NCI-H345 (cell line): ENCODE results near the gene FOXN3.
A peak's percentile ranks its signal among the peaks of the same experiment; 100 is the strongest.

ENCODE experiments used
- DNase-seq: peaks from one replicate; lab custom pipeline; 2025; lab: John Stamatoyannopoulos, UW

Gene FOXN3

GRCh38 chr14:89408907-89409700, 7.9 kb downstream of the FOXN3 start:
- DNase-seq: no peak

DNA sequence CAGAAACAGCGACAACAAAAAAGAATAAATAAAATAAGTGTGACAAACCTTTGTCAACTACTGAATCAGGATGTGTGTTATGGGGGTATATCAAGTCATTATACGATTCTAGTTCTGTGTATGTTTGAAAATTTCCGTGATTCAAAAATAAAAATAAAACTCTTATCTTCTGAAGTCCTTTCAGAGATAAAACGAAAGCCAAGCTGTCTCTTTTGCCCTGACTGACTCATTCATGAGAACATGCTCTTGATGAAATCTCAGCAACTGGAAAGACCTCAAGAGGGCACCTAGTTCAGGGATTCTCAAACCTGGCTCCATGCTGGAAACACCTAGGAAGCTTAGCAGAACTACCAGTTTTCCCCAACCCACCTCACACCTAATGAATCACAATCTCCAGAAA, 9.2 kb downstream of the FOXN3 start:
- DNase-seq: no peak

DNA sequence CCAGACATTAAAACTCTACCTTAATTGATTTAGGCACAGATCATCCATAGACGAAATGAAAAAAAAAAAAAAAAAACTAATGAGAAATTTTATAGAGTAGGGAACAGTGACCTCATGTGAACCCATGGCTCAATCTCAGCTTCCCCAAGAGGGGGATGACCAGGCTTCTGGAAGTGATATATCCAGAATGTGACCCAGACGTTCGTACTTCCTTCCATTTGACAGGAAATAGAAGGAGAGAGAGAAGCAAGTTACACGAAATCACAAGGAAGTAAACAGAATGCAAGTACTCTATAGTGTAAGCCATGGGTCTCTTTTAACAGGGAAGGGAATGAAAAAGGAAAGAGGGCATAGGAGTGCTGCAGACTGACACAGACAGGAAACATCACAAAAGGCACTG, 10.1 kb downstream of the FOXN3 start:
- no peak for DNase-seq

- DNase-seq: no peak
These were observed 10.7 kb downstream of the FOXN3 start for GRCh38 chr14:89406361-89406760.

- no peak for DNase-seq
These were observed 11.3 kb downstream of the FOXN3 start for GRCh38 chr14:89405712-89406111.

GRCh38 chr14:89402363-89402762, 14.7 kb downstream of the FOXN3 start:
- DNase-seq: no peak

DNA sequence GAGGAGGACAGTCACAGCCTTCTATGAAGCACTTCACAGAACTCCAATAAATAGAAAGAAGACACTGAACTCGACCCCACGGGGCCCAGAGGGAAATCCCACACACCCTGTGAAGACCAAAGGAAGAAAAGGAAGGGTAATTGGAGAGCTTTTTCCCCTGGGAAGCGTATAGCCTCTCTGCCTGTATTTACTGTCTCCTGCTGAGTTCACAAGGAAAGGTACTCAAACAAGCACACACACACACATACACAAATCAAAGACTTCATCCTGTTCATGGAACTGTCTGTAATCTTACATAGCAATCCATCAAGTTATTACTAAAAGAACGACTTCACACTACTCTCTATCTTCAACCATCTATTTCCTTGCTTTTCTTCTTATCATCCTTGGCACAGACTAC, 15.3 kb downstream of the FOXN3 start:
- DNase-seq: peak; percentile 27

DNA sequence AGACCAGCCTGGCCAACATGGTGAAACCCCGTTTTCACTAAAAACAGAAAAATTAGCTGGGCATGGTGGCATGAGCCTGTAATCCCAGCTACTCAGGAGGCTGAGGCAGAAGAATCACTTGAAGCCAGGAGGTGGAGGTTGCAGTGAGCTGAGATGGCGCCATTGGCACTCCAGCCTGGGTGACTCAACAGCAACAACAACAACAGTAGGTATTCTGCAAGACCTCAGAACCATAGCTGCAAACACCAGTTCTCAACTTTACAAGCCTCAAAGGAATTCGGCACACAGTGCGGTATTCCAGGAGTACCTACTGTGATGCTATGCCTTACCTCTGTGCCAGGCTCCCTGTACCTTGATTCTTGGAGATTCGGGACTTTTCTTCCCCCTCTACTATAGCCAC, 15.8 kb downstream of the FOXN3 start:
- DNase-seq: no peak

- DNase-seq: no peak
These were observed 16.5 kb downstream of the FOXN3 start for GRCh38 chr14:89400529-89400928.

GRCh38 chr14:89399594-89400068, 17.4 kb downstream of the FOXN3 start:
- peak; percentile 9 for DNase-seq

DNA sequence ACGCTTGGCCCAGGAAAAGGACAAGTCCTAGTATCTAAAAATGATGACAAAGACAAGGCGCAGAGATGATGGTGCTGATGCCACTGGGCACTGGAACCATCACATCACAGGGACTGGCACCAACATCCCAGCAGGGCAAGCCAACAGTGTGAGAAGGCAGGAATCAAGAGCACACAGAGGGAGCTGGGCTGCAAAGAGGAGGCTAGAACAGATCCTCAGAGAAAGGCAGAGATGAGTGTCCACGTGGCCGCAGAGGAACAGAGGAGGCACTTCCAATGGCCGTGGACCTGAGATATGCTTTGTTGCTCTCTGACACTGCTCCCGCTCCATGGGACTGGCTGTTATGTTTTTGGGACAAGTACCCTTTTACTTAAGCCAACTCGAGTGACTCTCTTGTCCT, 17.9 kb downstream of the FOXN3 start:
- DNase-seq: no peak

DNA sequence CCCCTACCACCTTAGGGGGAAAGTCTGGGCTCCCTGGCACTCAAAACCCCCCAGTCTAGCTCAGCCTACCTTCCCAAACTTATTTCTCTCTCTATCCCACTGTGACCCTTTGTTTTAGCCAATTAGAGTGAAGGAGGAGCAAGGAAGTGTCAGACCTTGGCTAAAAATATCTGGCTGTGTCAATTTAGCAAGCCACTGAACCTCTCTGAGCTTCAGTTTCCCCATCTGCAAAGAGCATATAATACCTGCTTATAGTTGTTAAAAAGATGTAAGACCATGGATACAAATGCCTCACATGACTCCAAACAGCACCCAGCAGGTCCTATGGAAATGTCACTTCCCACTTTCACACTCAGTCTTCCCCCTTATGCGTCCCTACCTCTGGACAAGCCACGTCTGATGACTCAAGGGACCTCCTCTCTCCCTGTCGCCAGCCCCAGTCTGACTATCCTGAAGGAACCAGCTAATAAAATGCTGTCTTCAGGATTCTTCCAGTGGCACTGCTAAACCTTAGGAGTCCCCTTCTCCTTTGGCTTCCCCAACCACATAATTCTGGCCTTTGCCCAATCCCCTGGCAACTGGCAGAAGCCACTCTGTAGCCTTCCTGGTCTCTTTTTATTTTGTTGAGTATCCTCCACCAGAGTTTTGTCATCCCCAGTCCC, 19.3 kb downstream of the FOXN3 start:
- DNase-seq: no peak

DNA sequence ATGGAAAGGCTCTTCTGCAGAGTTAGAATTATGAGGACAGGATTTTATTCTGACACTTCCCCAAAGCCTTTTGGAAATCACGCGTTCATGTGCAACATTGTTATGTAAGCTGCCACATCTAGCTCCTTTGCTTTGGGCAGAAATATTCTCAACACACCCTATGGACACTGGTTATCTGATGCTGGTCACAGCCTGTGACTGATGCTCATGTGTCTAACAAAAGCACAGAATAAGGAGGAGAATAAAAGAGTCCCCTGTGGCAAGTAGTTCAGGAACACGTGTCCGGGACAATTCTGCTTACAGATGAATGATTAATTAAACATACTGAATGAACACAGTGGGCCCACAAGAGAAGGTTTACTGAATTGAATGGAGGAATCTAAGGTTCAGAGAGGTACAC, 22.1 kb downstream of the FOXN3 start:
- DNase-seq: no peak

GRCh38 chr14:89393222-89393745, 23.7 kb downstream of the FOXN3 start:
- no peak for DNase-seq

DNA sequence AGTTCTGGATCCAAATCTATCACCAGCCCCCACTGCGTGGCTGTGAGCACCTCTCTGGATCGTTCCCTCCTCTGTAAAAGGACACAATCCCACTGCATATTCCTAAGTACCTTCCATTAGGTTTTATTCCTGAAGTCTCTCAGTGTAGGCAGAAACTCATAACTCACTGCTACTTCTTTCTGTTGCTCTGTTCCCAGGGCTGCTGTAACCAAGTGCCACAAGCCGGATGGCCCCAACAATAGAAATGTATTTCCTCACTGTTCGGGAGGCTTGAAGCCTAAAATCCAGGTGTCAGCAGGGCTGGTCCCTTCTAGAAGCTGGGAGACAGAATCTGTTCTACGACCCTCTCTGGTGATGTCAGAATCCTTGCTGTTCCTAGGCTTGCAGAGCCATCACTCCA, 24.9 kb downstream of the FOXN3 start:
- DNase-seq: no peak

GRCh38 chr14:89391556-89391955, 25.5 kb downstream of the FOXN3 start:
- no peak for DNase-seq

DNA sequence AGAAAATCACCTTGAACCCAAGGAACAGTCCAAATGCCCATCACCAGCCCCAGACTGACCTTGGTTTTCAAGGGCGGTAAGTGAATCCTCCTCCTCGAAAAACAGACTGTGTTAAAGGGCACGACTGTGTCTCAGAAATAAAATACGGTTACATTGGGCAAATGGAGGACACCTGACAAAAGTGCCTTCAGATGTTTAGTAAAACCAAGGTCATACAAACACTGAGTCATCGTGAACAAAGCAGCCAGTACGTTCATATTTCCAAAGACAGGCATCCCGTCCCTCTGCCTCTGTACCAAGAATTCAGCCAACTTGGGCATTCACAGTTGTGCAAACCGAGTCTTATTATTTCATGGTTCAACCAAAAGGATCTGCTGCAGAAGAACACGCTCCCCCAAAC, 25.9 kb downstream of the FOXN3 start:
- DNase-seq: no peak

DNA sequence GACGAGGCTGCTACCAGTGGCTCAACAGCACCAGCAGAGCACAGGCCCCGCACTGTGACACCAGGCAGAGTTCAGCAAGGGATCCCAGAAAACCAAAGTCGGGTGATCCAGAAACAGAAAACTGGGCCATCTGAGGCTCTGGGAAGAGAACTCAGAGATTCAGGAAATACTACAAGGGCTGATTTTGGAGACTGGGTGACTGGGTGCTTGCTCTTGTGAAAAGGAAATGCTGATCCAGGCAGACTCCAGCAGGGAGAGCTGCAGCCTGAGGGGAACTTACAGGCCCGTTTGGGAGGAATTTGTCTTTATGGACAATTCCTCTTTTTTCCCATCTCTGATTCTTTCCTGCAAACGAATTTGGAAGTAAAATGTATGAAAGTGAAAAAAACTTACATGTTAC, 28.2 kb downstream of the FOXN3 start:
- DNase-seq: no peak

DNA sequence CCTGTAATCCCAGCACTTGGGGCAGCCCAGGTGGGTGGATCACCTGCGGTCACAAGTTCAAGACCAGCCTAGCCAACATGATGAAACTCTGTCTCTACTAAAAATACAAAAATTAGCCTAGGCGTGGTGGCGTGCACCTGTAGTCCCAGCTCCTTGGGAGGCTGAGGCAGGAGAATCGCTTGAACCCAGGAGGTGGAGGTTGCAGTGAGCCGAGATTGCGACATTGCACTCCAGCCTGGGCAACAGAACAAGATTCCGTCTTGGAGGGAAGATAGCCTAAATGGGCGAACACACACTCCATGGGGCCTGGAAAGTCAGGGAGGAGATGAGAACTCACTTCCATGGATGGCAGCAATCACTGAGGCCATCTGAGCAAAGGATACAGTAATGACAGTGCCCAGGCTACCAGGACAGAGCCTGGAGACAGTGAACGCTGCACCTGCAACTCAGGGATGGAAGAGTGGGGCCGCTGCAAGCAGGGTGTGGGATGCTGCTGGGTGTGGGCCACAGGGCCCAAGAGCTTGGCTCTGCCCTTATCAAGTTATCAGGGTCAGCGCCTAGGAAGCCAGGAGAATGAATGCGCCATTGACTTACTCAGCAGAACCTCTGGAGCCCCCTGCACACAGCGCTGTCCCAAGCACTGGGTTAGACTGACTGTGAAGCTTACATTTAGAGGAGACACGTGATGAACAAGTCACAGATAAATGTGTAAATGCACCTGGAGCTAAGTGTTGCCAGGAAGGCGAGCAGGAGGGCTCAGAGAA, 28.9 kb downstream of the FOXN3 start:
- no peak for DNase-seq

DNA sequence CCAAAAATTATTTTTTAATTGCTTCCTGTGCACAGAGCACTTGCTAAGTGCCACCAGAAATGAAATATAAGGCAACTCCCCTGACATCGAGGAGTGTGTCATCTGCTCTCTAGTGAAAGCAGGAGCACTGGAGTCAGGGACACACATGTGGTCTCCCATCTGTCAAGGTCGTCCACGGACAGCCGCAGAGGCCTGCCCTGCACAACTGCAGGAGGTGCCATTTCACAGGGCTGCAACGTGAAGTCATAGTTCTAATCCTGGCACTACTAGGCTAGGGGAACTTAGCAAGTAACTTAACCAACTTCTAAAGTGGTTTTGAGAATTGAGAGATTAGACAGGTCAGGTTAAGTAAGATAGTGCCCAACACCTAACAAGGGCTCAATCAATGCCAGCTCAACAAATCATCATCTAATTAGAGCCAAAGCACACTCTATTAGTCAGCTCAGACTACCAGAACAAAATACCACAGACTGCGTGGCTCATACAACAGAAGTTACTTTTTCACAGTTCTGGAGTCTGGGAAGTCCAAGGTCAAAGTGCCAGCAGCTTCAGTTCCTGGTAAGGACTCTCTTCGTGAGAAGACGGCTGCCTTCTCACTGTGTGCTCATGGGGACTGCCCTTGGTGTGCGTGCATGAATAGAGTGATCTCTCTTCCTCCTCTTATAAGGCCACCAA, 30.7 kb downstream of the FOXN3 start:
- no peak for DNase-seq

DNA sequence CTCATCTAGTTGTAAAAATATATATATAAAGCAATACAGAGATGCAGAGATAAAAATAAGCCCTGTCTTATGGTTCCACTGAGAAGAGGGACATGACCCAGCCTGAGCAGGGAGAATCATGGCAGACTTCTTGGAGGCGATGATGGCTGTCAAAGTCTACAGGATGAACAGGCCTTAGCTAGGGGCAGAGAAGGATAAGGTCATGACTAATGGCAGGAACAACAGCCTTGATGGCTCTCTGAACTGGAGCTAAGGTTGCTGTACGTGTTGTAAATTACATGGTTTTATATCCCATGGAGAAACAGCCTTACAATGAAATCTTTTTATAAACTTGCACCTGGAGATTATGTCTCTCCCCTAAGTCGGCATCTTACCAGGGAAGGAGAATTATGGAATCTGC, 32.4 kb downstream of the FOXN3 start:
- no peak for DNase-seq

- DNase-seq: no peak
These were observed 33.0 kb downstream of the FOXN3 start for GRCh38 chr14:89384023-89384422.
